Lower leg skin (tissue), 4 donors: ENCODE results near the gene TMEM220. TPM values are rescaled to one million over a fixed set of nuclear protein-coding genes. Genes with fewer than 3 reads are reported as not detected.
A peak's percentile ranks its signal among the peaks of the same experiment; 100 is the strongest.

Experiments used
- DNase-seq, 2 donors: peaks; one replicate each; pipeline ENCODE4 v3.0.0-alpha.2; 2019; ENCODE audit warnings: low spot score in 2 of 2
- H3K4me3 ChIP-seq: fragments of 200-600 bp; sonication (generic); 2 replicates; pipeline ENCODE4 v1.5.1; 2017; ENCODE audit warnings: mild to moderate bottlenecking, low read depth; ENCODE audit not compliant: poor library complexity, severe bottlenecking
- CTCF ChIP-seq, 3 donors: fragments of 450-650 bp; IDR thresholded peaks; one replicate each; pipeline ENCODE4 v1.5.1; 2016; ENCODE audit warnings: antibody characterized with exemption in 3 of 3, mild to moderate bottlenecking in 3 of 3, moderate library complexity in 2 of 3
- POLR2A ChIP-seq, 2 donors: fragments of 450-650 bp; IDR thresholded peaks; one replicate each; pipeline ENCODE4 v1.6.1; 2016 to 2017; ENCODE audit warnings: antibody characterized with exemption in 2 of 2, mild to moderate bottlenecking in 1 of 2, moderate library complexity in 1 of 2
- WGBS, 2 donors: methylation state at CpG; one replicate each; pipeline ENCODE4 v1.1.5; 2018; 5-methylcytosine and 5-hydroxymethylcytosine counted together
- intact Hi-C: fragments of 100-400 bp; cut with DNase I; formaldehyde crosslinking; loops from one replicate; pipeline ENCODE4 v1.15.0; 2023; ENCODE audit warnings: low total_unique reads
- total RNA-seq, 4 donors: library from RNA; depleted of rRNA; stranded (reverse); fragments of >200 nt; gene quantifications; one replicate each; pipeline ENCODE4 v1.1.0, GENCODE V29; 2016

TMEM220 gene
- total RNA-seq, 4 donors from 2014 or later = 2.8 to 54.5 (median 3.7) TPM

- no peak overlapping the region for H3K4me3 ChIP-seq
- intact Hi-C loops = no loop called here
- TF ChIP-seq POLR2A (IDR thresholded peaks at IDR 0.05) (no peak), CTCF (IDR thresholded peaks at IDR 0.05) (no peak)
- no peak for DNase-seq
- WGBS, 2 donors = 71 to 76% methylated on average over 2 of the region's 2 CpGs
Measured at GRCh38 chr17:10726196-10726595, 3.6 kb downstream of the TMEM220 start.

- DNase-seq = peak in 1 of 2 donors; percentile 68
- intact Hi-C loops = no loop called here
- no peak overlapping the region for H3K4me3 ChIP-seq
- WGBS, 2 donors = 72 to 81% methylated on average over 3 of the region's 3 CpGs
- TF ChIP-seq CTCF (IDR thresholded peaks at IDR 0.05) (no peak), POLR2A (IDR thresholded peaks at IDR 0.05) (no peak)
Measured at GRCh38 chr17:10725262-10725661, 4.6 kb downstream of the TMEM220 start.

GRCh38 chr17:10724546-10725195 lies 5.2 kb downstream of the TMEM220 start:
- WGBS, 2 donors = 85 to 89% methylated on average over 11 of the region's 11 CpGs
- intact Hi-C loops = no loop called here

GRCh38 chr17:10718547-10718946 lies 11.3 kb downstream of the TMEM220 start:
- intact Hi-C loops = no loop called here

More at GRCh38 chr17:10724546-10725195, 5.2 kb downstream of the TMEM220 start:
- H3K4me3 ChIP-seq = no peak overlapping the region
- TF ChIP-seq CTCF (IDR thresholded peaks at IDR 0.05) = no peak
- peak in 1 of 2 donors; percentile 79 for DNase-seq

GRCh38 chr17:10716218-10716617 lies 13.6 kb downstream of the TMEM220 start:
- no peak for DNase-seq
- intact Hi-C loops = no loop called here
- H3K4me3 ChIP-seq = no peak overlapping the region
- WGBS, 2 donors = 89 to 90% methylated on average over 10 of the region's 10 CpGs
- no peak for TF ChIP-seq CTCF (IDR thresholded peaks at IDR 0.05)
- TF ChIP-seq POLR2A (IDR thresholded peaks at IDR 0.05) = no peak

More at GRCh38 chr17:10718547-10718946, 11.3 kb downstream of the TMEM220 start:
- 49 to 100% methylated on average over 1 of the region's 1 CpG for WGBS, 2 donors
- no peak for DNase-seq
- no peak overlapping the region for H3K4me3 ChIP-seq
- TF ChIP-seq CTCF (IDR thresholded peaks at IDR 0.05) = no peak
- no peak for TF ChIP-seq POLR2A (IDR thresholded peaks at IDR 0.05)

- 88 to 91% methylated on average over 2 of the region's 2 CpGs for WGBS, 2 donors
- intact Hi-C loops = no loop called here
- no peak for DNase-seq
- no peak for TF ChIP-seq CTCF (IDR thresholded peaks at IDR 0.05)
- no peak for TF ChIP-seq POLR2A (IDR thresholded peaks at IDR 0.05)
- no peak overlapping the region for H3K4me3 ChIP-seq
Measured at GRCh38 chr17:10713318-10713717, 16.5 kb downstream of the TMEM220 start.
